GM18520 (cell line): ENCODE data around the gene PLEKHA6.

ENCODE experiments used
- ATAC-seq: cut with Tn5 transposase; IDR thresholded peaks from one replicate; pipeline ENCODE4 v1.9.1; 2021; ENCODE audit not compliant: unreplicated experiment

PLEKHA6 gene

DNA sequence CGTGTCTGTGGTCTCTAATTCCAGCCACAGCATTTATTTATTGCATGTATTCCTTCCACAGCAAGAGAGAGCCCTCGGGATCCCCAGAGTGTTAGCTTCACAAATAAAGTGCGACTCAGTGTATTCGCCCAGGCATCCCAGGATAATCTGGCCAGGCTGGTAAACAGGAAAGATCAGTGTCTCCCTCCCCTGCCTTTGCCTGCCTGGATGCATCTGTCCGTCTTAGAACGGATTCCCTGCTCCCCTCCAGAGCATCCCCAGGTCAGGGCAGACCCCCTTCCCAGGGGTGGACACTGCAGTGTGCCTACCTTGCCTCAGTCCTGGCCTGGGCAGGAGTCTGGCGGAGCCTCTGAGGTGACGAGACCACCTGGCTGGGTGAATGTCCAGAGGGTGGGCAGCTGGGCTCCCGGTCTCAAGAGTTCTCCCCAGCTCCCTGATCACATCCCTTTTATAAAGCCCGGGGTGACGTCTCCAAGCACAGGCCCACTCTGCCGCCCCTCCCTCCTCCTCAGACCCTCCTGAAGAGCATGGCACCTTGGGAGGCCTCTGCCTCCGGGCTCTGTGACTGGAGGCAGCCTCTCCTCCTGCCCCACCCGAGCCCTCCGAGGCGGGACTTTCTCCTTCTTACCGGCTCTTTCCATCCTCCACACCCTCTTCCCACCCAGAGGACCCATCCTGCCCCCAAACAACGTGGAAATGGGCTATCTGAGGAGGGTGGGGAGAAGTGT lies 163.5 kb downstream of the PLEKHA6 start, which contains the start of gene KISS1:
Gene KISS1 (minus strand): TSS at position 424 of the 728 bp plus-strand sequence. CDS start 3,615 bp downstream, outside the sequence.
- ATAC-seq, result no peak

DNA sequence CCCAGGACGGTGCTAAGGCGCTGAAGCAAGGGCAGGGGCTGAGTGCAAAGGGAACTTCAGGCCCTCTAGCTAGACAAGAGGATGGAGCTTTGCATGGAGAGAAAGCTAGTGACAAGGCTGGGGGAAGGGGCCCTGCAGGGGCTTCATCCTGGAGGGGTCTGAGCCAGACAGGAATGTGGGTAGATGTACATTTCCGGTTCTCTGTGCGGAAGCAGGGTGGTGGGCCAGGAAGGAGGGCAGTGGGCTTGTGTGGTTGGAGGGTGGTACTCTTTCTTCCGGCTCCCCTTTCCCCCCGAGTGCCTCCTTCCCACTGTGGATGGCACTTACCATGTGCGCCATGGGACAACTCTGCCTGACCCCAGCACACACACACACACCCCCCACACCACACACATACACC lies 165.0 kb downstream of the PLEKHA6 start:
- no peak for ATAC-seq

DNA sequence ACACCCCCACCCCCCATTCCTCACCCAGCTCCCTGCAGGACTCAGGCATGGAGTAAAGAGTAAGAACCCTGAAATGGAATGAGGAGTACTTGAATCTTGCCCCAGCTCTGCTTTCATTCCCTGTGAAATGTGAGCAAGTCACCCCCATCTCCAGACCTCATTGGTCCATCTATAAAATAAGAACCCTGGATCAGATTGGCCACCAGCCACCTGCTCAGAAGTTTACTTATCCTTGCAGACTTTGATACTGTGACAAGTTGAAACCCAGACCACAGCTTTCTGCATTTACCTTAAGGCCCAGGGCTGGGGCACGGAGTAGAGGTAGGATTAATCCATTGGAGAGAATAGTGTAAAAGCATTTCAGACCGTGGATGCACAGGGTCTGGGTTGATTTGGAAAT lies 165.6 kb downstream of the PLEKHA6 start:
- ATAC-seq, result no peak

DNA sequence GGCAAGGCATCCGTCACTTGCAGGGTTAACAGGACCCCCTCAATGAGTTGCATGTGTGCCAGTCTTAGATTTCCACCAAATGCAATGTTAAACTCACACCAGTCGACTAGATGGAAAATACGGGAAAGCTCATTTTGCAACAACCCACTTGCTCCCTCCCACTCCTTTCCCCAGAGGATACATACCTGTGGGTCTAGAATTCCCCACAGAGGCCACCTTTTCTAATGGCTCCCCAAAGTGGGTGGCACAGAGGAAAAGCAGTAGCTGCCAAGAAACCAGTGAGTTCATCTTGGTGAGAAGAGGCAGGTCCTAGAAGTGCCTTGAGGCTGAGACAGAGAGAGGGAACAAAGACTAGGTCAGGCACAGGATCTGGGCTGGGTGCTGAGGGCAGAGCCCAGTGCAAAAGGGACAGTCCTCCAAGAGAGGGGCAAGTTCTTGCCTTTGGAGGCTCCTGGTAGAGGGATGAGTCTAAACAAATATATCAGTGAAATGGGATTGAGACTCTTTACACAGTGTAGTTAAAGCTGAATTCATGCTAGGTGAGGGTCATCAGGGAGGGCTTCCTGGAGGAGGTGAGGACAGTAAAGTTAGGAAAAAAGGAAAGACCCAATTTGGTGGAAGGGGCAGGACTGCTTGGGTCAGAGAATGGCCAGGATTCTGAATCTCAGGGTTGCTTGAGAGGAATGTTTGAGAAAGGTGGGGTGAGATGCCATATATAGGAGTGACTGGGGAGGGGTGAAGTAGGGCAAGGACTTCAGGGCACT lies 167.0 kb downstream of the PLEKHA6 start:
- no peak for ATAC-seq

DNA sequence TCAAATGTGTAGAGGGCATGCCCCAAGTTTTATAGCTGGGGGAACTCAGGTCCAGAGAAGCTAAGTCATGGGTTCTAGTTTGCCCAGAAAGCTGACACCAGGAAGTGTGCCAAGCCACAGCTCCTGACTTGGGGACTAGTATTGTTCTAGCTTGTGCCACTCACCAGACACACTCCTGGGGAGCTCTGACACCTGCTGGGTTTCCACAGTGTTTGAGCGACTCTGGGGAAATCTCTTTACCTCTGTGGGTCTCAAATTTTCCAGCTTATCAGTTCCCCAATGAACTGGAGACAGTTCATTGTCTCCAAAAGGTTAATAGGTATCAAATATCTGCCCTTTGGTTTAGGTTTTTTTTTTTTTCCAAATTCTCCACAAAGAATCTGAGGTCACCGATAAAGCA lies 167.7 kb downstream of the PLEKHA6 start:
- ATAC-seq, result no peak

DNA sequence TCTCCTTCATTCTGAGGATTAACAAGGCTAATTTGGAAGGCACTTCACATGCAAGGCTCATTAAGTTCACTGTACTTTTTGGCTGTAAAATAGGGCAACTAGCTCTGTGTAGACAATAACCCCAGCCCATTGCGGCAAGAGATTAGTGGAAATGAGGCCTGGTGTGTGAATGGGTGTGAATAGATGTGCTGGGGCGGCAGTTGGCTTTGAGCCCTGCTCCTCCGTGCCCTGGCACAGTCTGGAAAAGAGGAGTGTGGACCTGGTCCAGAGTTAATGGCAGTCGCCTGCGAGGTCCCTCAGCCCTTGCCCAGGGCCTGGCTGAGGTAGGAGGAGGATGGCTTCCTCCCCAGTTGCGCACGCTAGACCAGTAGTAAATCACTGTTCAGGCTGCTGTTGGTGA lies 168.3 kb downstream of the PLEKHA6 start:
- no peak for ATAC-seq

DNA sequence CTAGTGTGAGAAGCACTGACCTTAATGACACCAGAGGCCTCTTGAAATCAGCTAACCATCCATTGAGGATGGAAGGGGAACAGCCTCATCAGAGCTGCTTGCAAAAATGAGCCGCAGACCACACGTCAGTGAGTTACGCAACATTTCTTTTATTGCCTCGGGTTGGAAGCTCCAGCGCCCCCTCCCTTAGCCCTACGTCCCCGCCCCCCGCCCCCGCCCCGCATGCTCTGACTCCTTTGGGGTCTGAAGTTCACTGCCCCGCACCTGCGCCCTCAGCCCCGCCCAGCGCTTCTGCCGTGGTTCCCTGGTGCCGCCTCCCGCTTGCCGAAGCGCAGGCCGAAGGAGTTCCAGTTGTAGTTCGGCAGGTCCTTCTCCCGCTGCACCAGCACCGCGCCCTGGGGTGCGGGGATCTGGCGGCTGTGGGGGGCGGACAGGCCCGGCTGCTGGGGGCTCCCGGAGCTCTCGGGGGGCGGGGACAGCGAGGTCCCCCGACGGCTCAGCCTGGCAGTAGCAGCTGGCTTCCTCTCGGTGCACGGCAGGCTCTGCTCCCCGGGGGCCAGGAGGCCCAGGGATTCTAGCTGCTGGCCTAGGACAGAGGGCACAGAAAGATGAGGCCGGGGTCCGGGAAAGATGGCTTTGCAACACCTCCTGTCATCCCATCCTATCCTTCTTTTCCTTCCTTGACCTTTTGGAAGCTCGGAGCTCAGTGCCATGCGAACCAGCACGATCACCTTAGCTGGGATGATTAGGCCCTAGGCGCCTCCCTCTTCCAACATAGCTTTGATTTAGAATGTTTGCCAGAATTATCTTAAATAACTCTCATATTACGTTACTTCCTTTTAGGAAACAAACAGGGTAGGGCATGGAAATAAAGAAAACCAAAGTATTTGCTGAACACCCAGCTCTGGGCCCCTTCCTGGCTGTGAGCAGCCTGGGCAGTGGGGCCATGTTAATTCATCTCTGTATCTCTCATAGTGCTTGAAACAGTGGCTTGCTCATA lies 169.2 kb downstream of the PLEKHA6 start:
- no peak for ATAC-seq

DNA sequence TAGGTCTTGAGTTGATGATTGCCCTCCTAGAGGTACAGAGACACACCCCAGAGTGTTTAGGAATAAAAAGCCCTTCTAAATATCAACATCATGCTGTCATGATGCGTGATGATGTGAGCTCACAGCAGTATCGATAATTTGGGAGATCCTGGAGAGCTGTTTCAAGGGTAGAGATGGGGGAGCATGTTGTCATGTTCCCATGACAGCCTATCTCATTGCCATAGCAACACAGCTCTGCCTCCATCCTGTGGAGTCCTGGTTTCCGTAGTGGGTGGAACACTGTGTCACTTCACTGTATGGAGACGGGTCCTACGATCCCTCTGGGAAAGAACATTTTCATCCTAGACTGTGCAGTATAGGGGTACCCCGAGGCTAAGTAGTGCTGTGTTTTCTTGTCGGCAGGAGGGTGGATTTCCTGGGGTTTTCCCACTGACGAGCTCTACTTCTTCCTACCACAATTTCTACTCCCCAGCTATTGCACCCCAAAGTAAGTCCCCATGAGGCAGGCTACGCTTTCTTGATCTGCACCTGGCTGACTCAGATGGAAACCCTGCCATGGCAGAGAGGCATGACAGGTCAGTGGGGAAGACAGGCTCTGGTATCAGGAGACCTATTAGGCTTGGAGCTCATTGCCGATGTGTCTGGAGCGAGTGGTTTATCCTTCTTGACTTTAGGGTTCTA lies 170.6 kb downstream of the PLEKHA6 start:
- no peak for ATAC-seq

DNA sequence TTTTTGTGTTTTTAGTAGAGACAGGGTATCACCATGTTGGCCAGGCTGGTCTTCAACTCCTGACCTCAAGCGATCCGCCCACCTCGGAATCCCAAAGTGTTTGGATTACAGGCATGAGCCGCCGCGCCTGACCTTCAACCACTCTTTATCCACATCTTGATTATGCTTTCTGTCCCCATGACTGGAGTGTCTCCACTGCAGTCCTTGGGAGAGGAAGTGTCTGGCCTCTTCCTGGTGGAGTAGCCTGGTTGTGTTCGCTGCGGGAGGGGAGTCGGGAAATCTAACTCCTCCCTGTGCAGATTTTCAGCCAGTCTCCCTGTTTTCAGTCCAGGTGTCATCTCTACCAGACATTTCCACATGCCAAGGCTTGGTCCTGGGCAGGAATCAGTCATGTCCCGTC lies 173.1 kb downstream of the PLEKHA6 start:
- no peak for ATAC-seq

DNA sequence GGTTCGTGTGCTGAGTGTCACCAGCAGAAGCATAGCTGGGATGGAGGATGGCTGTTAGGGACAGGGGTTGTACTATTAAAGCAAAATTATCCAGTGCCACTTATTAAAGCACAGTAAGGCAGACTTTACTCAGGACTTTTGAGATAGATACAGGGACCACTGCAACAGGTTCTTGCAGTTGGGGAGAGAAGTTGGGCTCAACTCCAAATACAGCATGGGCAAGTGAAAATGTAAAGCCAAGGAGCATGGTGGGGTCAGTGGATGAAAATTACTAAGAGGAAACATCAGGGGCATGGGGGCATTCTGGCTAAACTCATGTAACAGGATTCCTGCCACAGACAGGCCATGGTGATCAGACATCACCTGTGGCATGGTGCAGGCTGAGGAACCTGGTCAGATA lies 178.6 kb downstream of the PLEKHA6 start:
- no peak for ATAC-seq

DNA sequence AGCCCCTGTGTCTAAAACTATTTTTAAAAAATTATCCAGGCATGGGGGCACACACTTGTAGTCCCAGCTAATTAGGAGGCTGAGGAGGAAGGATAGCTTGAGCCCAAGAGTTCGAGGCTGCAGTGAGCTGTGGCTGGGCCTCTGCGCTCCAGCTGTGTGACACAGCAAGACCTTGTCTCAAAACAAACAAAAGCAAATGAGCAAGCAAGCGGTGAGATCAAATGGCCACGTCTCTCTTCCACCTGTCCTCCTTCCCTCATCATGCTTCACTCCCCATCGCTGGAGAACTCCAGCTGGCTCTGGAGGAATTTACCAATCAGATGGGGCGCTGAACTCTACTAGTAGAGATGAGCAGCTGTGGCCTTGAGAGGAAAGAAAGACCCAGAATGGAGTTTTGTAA lies 179.6 kb downstream of the PLEKHA6 start:
- ATAC-seq, result no peak

DNA sequence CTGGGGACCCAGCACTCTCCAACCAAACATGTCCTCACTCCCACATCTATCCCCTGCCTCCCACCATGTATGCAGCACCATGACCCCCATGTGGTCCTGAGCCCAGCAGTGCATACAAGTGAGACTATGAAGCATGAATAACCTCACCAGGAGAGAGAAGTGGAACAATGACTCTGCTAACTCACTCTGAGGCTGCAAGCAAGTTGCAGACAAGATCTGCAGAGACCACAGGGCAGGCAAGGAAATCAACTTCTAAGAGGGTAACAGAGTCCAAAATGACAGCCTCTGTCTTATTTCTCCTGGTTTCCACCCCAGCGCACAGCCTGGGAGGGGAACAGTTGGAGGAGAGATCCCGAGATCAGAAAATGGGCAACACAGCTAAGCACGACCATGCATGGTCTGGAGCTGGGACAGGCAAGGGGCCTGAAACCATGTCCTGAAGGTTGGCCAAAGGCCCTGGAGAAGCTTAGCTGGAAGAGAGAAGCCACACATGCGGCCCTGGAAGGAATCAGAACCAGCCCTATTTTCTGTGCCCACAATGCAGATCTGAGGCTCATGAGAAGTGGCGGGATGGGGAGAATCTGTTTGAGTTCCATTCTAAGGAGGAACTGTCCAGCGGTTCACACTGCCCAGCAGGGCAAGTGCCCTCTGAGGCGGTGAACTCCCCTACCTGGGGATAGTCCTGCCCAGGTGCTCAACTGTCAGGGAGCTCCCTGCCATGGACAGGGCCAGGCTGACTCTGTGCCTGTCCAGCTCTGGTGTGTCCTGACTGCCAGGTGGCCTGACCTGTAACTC lies 181.0 kb downstream of the PLEKHA6 start:
- ATAC-seq, result no peak

DNA sequence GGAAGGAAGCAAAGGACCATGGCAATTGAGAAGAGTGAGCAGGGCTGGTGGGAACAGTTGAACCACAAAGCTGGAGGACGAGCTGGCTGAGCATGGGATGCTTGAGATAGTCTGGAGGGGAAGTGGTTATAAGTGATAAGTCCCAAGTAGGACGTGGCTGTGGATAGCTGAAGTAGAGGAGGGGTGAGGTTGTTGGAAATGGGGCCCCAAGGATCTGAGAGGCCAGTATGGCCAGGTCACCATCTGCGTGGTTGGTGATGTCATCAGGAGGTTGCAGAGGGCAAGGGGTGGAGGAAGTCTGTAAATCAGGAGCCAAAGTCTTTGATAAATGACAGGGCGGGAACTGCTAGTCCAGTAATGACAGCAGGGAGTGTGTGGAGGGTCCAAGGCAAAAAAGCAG lies 182.6 kb downstream of the PLEKHA6 start:
- no peak for ATAC-seq

DNA sequence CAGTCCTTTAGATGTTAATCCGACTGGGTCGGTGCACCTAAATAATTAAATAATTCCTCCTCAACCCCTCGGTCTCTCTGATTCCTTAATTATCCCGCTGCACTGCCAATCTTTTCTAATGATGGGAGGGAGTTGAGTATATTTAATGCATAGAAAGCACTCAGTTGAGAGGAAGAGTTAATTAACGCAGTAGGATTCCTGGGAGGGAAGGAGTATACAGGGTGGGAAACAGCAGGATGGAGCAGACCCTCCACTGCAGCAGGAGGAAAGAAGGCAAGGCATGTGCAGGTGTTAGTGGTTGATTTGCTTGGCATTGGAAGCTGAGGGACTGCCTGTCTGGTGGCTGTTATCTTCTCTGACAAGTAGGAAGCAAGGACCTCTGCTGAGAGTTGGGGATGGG lies 183.7 kb downstream of the PLEKHA6 start:
- no peak for ATAC-seq

DNA sequence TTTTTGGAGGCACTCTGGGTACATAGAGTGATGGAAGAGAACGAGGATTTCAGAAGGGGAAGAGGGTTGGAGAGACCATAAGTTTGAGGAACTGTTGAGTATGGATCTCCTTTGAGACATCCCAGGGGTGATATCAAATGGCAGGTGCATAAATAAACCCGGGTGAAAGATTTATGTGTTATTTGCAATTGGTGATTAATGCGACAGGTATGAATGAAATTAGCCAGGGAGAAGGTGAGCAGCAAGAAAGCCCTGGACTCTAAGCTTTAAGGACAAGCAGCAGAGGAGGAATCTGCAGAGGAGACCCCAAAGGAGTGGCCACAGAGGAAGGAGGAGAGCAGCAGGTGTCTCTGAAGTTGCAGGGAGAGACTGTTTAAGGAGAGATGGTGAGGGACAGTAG lies 184.8 kb downstream of the PLEKHA6 start:
- no peak for ATAC-seq

DNA sequence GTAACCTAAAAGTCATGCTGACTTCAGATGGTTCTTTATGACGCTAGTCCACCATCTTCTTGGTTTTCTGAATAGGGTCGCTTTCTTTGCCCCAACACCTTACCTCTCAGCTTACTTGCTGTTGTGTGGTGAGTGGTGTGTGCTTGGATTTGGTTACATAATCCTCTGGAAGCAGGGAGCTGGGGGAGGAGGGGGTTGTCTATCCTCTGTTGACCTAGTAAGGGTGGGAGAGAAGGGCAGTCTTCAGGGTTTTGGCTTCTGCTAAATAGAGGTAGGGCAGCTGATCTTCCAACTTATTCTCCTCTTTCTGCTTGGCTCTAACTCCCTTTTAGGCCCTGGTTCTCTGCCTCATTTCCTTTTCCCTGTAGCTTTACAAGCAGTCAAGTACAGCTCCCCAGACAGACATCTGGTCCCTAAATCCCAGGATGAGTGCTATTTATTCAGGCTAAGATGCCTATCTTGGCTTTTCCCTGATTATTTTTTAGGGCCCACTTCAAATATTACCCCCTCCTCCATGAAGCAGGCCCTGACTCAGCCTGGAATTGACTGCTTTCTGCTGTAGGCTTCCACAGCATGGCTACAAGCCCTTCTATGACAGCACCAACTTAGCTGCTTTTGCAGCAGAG lies 187.2 kb downstream of the PLEKHA6 start:
- no peak for ATAC-seq

DNA sequence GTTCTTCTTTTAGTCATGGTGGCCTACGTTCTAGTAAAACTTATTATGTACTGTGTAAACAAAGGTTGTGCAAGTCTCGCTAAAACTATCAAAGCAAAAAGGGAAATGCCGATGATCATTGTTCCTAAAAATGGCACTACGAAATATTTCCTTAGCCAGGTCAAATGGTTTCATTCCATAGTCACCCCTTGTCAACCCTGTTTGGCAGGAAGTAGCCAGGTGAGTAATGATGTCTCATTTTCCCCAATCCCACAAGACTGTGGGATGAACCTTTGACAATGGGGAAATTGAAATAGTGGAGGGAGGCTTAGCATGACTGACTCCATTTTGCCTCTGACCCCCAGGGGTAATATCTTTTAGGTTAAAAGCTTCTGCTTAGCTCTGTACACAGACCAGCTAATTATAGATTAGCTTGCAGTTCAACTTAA lies 188.0 kb downstream of the PLEKHA6 start:
- no peak for ATAC-seq

DNA sequence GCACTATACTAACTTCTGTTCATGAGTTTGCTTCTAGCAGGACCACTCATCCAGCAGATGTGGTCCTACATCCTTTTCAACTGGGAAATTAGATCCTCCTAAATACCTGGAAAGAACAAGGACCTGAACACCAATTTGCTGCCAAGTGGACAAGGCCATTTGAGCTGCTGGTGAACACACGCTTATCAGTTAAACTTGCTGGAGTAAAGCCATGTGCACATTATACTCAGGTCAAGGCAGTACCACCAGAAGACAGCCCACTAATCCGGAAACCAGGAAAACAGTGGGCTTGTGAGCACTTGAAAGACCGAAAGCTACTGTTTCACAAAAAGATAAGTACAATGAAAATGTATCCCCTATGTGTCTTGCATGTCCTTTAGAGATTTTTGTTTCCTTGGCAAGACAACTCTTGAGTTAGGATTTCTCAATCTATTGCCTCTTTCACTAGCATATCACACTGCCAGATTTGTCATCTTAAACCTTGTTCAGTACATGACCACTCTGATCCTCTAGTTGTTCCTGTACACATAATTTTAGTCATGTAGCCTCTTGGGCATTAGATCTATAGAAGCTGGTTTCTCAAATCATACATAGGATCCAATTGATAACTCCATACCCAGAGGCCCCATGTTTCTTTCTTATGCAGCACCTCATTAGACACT lies 189.1 kb downstream of the PLEKHA6 start:
- ATAC-seq, result no peak

DNA sequence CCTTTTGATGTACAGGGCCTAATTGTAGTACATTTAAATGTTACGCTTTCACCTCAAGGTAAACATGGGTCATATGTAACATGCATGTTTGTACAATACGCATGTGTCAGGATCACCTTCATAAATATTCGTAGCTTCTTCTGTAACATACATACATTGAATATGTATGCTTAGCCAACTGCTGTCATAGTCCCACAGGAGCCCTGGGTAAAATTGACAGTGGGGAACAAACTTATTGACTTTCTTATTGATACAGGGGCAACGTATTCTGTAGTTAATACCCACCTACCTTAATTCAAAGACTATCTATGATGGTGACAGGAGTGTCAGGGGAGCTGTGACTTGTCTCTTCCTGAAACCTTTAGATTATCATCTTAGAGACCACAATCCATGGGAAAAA lies 189.9 kb downstream of the PLEKHA6 start:
- no peak for ATAC-seq
